Hepatocyte (in vitro differentiated cells): ENCODE results near the gene PHLDB1. TPM values are rescaled to one million over a fixed set of nuclear protein-coding genes. Genes with fewer than 3 reads are reported as not detected.
"Not testable (repeated sequence)": the region's sequence is repeated elsewhere in the genome, so short reads cannot be mapped to it uniquely, and the experiment has no call there.

Experiments
- DNase-seq: peaks from one replicate; pipeline ENCODE4 v3.0.0-alpha.2; 2016; ENCODE audit warnings: low spot score
- H2AFZ ChIP-seq: fragments of 200-600 bp; sonication (generic); 2 replicates; pipeline ENCODE4 v1.6.0; 2016; ENCODE audit warnings: antibody characterized with exemption, mild to moderate bottlenecking
- H3K27ac ChIP-seq: fragments of 200-600 bp; sonication (generic); 2 replicates; pipeline ENCODE4 v1.5.1; 2016; ENCODE audit warnings: mild to moderate bottlenecking
- H3K27me3 ChIP-seq: fragments of 200-600 bp; sonication (generic); 2 replicates; pipeline ENCODE4 v1.6.1; 2016
- H3K36me3 ChIP-seq: fragments of 200-600 bp; sonication (generic); replicated peaks from 2 replicates; pipeline ENCODE4 v1.5.1; 2016; ENCODE audit warnings: low read depth; ENCODE audit not compliant: insufficient read depth
- H3K4me1 ChIP-seq: fragments of 200-600 bp; sonication (generic); 2 replicates; pipeline ENCODE4 v1.5.1; 2016; ENCODE audit warnings: mild to moderate bottlenecking, moderate library complexity; ENCODE audit not compliant: insufficient read depth
- H3K4me2 ChIP-seq: fragments of 200-600 bp; sonication (generic); 2 replicates; pipeline ENCODE4 v1.6.0; 2016
- H3K4me3 ChIP-seq: fragments of 200-600 bp; sonication (generic); 2 replicates; pipeline ENCODE4 v1.5.1; 2016; ENCODE audit warnings: mild to moderate bottlenecking
- H3K79me2 ChIP-seq: fragments of 200-600 bp; sonication (generic); 2 replicates; pipeline ENCODE4 v1.6.0; 2017; ENCODE audit warnings: mild to moderate bottlenecking
- H3K9me2 ChIP-seq: fragments of 200-600 bp; sonication (generic); replicated peaks from 2 replicates; pipeline ENCODE4 v1.6.0; 2017; ENCODE audit warnings: mild to moderate bottlenecking; ENCODE audit not compliant: insufficient read depth
- H3K9me3 ChIP-seq: fragments of 200-600 bp; sonication (generic); 2 replicates; pipeline ENCODE4 v1.5.1; 2016; ENCODE audit warnings: low read depth, mild to moderate bottlenecking
- H4K20me1 ChIP-seq: fragments of 200-600 bp; sonication (generic); 2 replicates; pipeline ENCODE4 v1.6.0; 2016; ENCODE audit warnings: mild to moderate bottlenecking; ENCODE audit not compliant: insufficient read depth, poor library complexity, severe bottlenecking
- EZH2 ChIP-seq: fragments of 200-600 bp; sonication (generic); IDR thresholded peaks from 2 replicates; pipeline ENCODE4 v1.6.1; 2016; ENCODE audit warnings: antibody characterized with exemption, mild to moderate bottlenecking, borderline replicate concordance
- EZH2phosphoT487 ChIP-seq: fragments of 200-600 bp; sonication (generic); IDR thresholded peaks from one replicate; pipeline ENCODE4 v1.6.1; 2018; ENCODE audit warnings: antibody characterized with exemption, mild to moderate bottlenecking, low read depth, moderate library complexity; ENCODE audit not compliant: unreplicated experiment, severe bottlenecking
- WGBS: methylation state at CpG from one replicate; pipeline ENCODE4 v1.1.6; 2016; ENCODE audit warnings: low lambda C conversion rate; ENCODE audit errors: missing lambda C conversion rate; 5-methylcytosine and 5-hydroxymethylcytosine counted together
- polyA plus RNA-seq: library from polyadenylated mRNA; unstranded; fragments of >200 nt; fragmentation: Nextera tagmentation; extraction: Ambion mirVana; gene quantifications from 2 replicates; pipeline ENCODE4 v1.2.1, GENCODE V29; 2016
- total RNA-seq: library from RNA; depleted of rRNA; stranded (reverse); fragments of >200 nt; gene quantifications from 2 replicates; pipeline ENCODE4 v1.2.3, GENCODE V29; 2014
- TF ChIP-seq, protein P1 (sequence below): fragments of 200-600 bp; sonication (generic); IDR thresholded peaks from 2 replicates; pipeline ENCODE4 v1.5.1; 2016; ENCODE audit warnings: antibody characterized with exemption, mild to moderate bottlenecking; ENCODE audit not compliant: poor library complexity

The PHLDB1 gene
- total and polyA plus RNA-seq, 2 experiments from 2014 or later = 51.8 to 71.1 TPM

DNA sequence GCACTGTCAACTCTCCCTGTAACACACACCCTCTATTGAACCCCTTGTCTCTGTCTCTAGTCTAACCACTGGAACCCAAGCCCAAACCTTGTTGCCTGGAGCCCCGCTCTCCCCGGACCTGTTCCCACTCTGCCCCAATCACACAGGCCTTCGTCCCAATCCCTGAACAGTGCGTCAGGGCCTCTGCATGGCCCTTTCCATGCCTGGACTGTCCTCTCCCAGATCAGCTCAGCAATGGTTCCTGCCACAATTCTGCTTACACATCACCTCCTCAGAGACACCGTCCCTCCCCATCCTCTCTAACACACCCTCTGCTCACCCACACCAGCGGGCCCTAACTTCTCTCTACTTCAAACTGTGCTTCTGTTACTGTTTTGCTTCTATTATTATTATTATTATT is 70.6 kb downstream of the PHLDB1 start:
- Histone ChIP-seq H3K27ac (no peak overlapping the region), H3K27me3 (no peaks in the 10 kb centered on the region), H3K4me1 (peaks cover 3% of the 10 kb centered on the region), H3K9me3 (no peaks in the 10 kb centered on the region), H3K4me3 (no peak overlapping the region), H3K4me2 (no peak overlapping the region), H3K9me2 (no peaks in the 10 kb centered on the region), H3K36me3 (no peaks in the 10 kb centered on the region), H3K79me2 (no peaks in the 10 kb centered on the region), H4K20me1 (no peaks in the 10 kb centered on the region), H2AFZ (no peak overlapping the region)
- TF ChIP-seq EZH2phosphoT487 = no peak
- TF ChIP-seq, protein P1, sequence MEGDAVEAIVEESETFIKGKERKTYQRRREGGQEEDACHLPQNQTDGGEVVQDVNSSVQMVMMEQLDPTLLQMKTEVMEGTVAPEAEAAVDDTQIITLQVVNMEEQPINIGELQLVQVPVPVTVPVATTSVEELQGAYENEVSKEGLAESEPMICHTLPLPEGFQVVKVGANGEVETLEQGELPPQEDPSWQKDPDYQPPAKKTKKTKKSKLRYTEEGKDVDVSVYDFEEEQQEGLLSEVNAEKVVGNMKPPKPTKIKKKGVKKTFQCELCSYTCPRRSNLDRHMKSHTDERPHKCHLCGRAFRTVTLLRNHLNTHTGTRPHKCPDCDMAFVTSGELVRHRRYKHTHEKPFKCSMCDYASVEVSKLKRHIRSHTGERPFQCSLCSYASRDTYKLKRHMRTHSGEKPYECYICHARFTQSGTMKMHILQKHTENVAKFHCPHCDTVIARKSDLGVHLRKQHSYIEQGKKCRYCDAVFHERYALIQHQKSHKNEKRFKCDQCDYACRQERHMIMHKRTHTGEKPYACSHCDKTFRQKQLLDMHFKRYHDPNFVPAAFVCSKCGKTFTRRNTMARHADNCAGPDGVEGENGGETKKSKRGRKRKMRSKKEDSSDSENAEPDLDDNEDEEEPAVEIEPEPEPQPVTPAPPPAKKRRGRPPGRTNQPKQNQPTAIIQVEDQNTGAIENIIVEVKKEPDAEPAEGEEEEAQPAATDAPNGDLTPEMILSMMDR = no peak
- no peak for TF ChIP-seq EZH2
- DNase-seq = no peak
- WGBS = 95% methylated on average over 6 of the region's 6 CpGs

DNA sequence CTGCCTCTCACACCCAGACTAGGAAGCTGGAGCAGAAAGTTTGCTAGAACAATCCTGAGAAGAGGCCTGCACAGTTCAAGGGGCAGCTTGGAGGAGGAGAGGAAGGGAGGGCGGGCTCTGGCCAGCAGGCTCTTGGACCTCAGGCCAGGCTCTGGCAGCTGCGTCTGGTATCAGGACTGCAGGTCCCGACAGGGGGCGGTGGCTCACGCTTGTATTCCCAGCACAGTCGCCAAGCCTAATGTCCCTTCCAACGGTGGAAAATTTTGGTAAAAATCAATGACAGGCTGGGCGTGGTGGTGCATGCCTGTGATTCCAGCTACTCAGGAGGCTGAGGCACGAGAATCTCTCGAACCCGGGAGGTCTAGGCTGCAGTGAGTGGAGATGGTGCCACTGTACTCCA is 71.5 kb downstream of the PHLDB1 start:
- not testable (repeated sequence) for H3K79me2 ChIP-seq, H3K9me3 ChIP-seq, H3K9me2 ChIP-seq, H2AFZ ChIP-seq, H3K36me3 ChIP-seq, H3K27me3 ChIP-seq, H3K4me1 ChIP-seq, H3K4me3 ChIP-seq, H4K20me1 ChIP-seq
- Histone ChIP-seq H3K4me2 (peak overlapping the region; percentile 63), H3K27ac (peak overlapping the region; percentile 71)
- 48% methylated on average over 11 of the region's 11 CpGs for WGBS
- peak; percentile 57 for DNase-seq
- TF ChIP-seq, protein P1 = peak; percentile 9

DNA sequence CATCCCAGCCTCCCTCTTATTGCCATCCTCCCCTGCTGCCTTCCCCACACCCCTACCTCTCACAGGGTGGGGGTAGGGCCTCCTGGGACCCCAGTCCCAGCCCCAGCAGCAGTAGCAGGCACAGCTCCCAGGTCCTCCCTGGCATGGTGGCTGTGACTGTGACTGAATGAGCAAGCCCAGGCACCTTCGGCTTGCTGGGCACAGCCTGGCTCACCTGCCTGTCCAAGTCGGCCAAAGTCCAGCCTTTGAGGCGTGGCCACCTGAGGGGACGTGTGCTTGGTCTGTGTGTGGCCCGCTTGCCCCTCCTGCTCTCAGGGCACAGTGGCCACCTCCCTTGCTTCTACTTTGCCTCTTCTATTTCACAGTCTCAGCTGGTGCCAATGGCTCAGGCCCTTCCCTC is 72.1 kb downstream of the PHLDB1 start, which contains the start of gene TREH:
Gene TREH, minus strand, starts transcription at position 168 of the 400 bp plus-strand sequence. Its CDS starts 23 bp downstream, at position 145.
- WGBS = 74% methylated on average over 5 of the region's 5 CpGs
- DNase-seq = peak; percentile 79
- no peaks in the 10 kb centered on the region for H3K9me2 ChIP-seq
- peak within 1 kb of the TSS; percentile 71 for H3K27ac ChIP-seq
- H3K79me2 ChIP-seq = no peaks in the 10 kb centered on the region
- H3K9me3 ChIP-seq = no peaks in the 10 kb centered on the region
- peaks cover 3% of the 10 kb centered on the region for H3K4me1 ChIP-seq
- H3K36me3 ChIP-seq = no peaks in the 10 kb centered on the region
- no peak within 1 kb of the TSS for H2AFZ ChIP-seq
- TF ChIP-seq EZH2 (no peak), EZH2phosphoT487 (no peak)
- TF ChIP-seq, protein P1 = no peak
- peak within 1 kb of the TSS; percentile 63 for H3K4me2 ChIP-seq
- H3K27me3 ChIP-seq = no peaks in the 10 kb centered on the region
- H4K20me1 ChIP-seq = no peaks in the 10 kb centered on the region
- no peak within 1 kb of the TSS for H3K4me3 ChIP-seq

DNA sequence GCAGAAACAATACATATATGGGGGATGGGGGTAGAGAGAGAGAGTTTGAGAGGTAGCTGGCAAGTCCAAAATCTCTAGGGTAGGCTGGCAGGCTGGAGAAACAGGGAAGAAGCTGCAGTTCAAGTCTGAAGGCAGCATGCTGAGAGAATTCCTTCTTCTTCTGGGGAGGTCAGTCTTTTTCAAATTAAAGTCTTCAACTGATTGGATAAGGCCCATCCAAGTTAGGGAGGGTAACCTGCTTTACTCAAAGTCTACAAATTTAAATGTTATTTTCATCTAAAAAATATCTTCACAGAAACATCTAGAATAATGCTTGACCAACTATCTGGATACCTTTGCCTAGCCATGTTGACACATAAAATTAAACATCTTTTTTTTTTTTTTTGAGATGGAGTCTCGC is 75.0 kb downstream of the PHLDB1 start:
- no peaks in the 10 kb centered on the region for H3K36me3 ChIP-seq
- no peak overlapping the region for H3K27ac ChIP-seq
- no peak overlapping the region for H3K4me3 ChIP-seq
- no peaks in the 10 kb centered on the region for H3K27me3 ChIP-seq
- no peak overlapping the region for H2AFZ ChIP-seq
- no peaks in the 10 kb centered on the region for H3K79me2 ChIP-seq
- WGBS = 100% methylated on average over 1 of the region's 1 CpG
- H4K20me1 ChIP-seq = no peaks in the 10 kb centered on the region
- peaks cover 3% of the 10 kb centered on the region for H3K4me1 ChIP-seq
- no peaks in the 10 kb centered on the region for H3K9me3 ChIP-seq
- no peak for TF ChIP-seq EZH2phosphoT487
- no peak for TF ChIP-seq EZH2
- TF ChIP-seq, protein P1 = no peak
- H3K9me2 ChIP-seq = no peaks in the 10 kb centered on the region
- DNase-seq = no peak
- H3K4me2 ChIP-seq = no peak overlapping the region

DNA sequence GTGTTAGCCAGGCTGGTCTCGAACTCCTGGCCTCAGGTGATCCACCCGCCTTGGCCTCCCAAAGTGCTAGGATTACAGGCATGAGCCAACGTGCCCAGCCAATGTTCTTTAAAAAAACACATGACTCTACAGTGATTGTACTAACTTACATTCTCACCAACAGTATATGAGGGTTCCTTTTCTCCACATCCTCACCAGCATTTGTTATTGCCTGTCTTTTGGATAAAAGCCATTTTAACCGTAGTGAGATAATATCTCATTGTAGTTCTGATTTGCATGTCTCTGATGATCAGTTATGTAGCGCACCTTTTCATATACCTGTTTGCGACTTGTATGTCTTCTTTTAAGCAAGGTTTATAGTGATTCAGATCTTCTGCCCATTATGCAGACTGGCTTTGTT is 75.5 kb downstream of the PHLDB1 start:
- 82% methylated on average over 6 of the region's 6 CpGs for WGBS
- not testable (repeated sequence) for H3K9me2 ChIP-seq, H3K9me3 ChIP-seq, H3K4me3 ChIP-seq, H2AFZ ChIP-seq, H3K4me1 ChIP-seq, H3K79me2 ChIP-seq, H3K4me2 ChIP-seq, DNase-seq, H3K27ac ChIP-seq, H3K36me3 ChIP-seq, H3K27me3 ChIP-seq, H4K20me1 ChIP-seq
